SK-N-MC (cell line): ENCODE measurements around the gene LRIG2.
"Not testable (repeated sequence)": the region's sequence is repeated elsewhere in the genome, so short reads cannot be mapped to it uniquely, and the experiment has no call there.

Experiments used
- EZH2 ChIP-seq: fragments of 200-600 bp; sonication (generic); IDR thresholded peaks from one replicate; pipeline ENCODE4 v1.6.1; 2017; ENCODE audit warnings: antibody characterized with exemption
- POLR2AphosphoS5 ChIP-seq: IDR thresholded peaks from 2 replicates; pipeline ENCODE4 v1.6.1; 2012; ENCODE audit warnings: mild to moderate bottlenecking, low read depth, low read length, borderline replicate concordance

DNA sequence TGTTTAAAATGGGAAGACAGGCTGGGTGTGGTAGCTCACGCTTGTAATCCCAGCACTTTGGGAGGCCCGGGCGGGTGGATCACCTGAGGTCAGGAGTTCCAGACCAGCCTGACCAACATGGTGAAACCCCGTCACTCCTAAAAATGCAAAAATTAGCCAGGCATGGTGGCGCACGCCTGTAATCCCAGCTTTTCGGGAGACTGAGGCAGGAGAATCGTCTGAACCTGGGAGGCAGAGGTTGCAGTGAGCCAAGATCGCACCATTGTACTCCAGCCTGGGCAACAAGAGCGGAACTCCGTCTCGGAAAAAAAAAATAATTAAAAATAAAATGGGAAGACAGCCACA lies 29.9 kb upstream of the LRIG2 start:
- TF ChIP-seq POLR2AphosphoS5, EZH2: not testable (repeated sequence)
